WTC11 (cell line): ENCODE data around the gene ZBTB8A. TPM values are rescaled to one million over a fixed set of nuclear protein-coding genes. Genes with fewer than 3 reads are reported as not detected.
"Not testable (repeated sequence)": the region's sequence is repeated elsewhere in the genome, so short reads cannot be mapped to it uniquely, and the experiment has no call there.

Experiments
- ATAC-seq: fragments of 200-7000 bp; cut with Tn5 transposase; 2 replicates; pipeline ENCODE4 v1.10.0; 2021; ENCODE audit warnings: mild to moderate bottlenecking, moderate library complexity
- CTCF ChIA-PET: fragments of 300-600 bp; sonication (Branson Sonifier 250); formaldehyde crosslinking; loops from one replicate; lab custom pipeline; 2021; ENCODE audit warnings: antibody characterized with exemption; lab: Charles Lee
- POLR2A ChIA-PET: fragments of 350-600 bp; sonication (Branson Sonifier 250); formaldehyde crosslinking; loops from one replicate; lab custom pipeline; 2021; ENCODE audit warnings: antibody characterized with exemption; lab: Charles Lee
- DNase-seq: peaks from one replicate; pipeline ENCODE4 v3.0.0; 2021; ENCODE audit warnings: low spot score
- H3K27ac Mint-ChIP-seq: 2 replicates; pipeline ENCODE4 v1.8.0; 2021; ENCODE audit warnings: mixed read lengths
- H3K27me3 Mint-ChIP-seq: 2 replicates; pipeline ENCODE4 v1.8.0; 2021; ENCODE audit warnings: low read depth, mild to moderate bottlenecking, moderate library complexity, mixed read lengths
- H3K36me3 Mint-ChIP-seq: 2 replicates; pipeline ENCODE4 v1.8.0; 2021; ENCODE audit warnings: mixed read lengths
- H3K4me1 Mint-ChIP-seq: 2 replicates; pipeline ENCODE4 v1.8.0; 2022; ENCODE audit warnings: mixed read lengths
- H3K4me3 Mint-ChIP-seq: 2 replicates; pipeline ENCODE4 v1.8.0; 2021; ENCODE audit warnings: mild to moderate bottlenecking, moderate library complexity, mixed read lengths
- H3K9me3 Mint-ChIP-seq: 2 replicates; pipeline ENCODE4 v1.8.0; 2021; ENCODE audit warnings: mixed read lengths
- AFF4 ChIP-seq: sonication (generic); formaldehyde crosslinking; IDR thresholded peaks from 2 replicates; pipeline ENCODE4 v1.8.1; 2023; ENCODE audit warnings: mild to moderate bottlenecking, missing genetic modification reagents, borderline replicate concordance
- ATF1 ChIP-seq: sonication (generic); formaldehyde crosslinking; IDR thresholded peaks from 2 replicates; pipeline ENCODE4 v1.8.1; 2023; ENCODE audit warnings: mild to moderate bottlenecking, moderate library complexity, missing genetic modification reagents
- ATF3 ChIP-seq: sonication (generic); formaldehyde crosslinking; conservative IDR thresholded peaks from 2 replicates; pipeline ENCODE4 v1.8.1; 2022; ENCODE audit warnings: mild to moderate bottlenecking, missing genetic modification reagents
- EMX1 ChIP-seq: fragments of 250-450 bp; sonication (Bioruptor Pico); IDR thresholded peaks from 2 replicates; pipeline ENCODE4 v1.8.0; 2021; ENCODE audit warnings: mild to moderate bottlenecking
- GABPB1 ChIP-seq: sonication (generic); formaldehyde crosslinking; IDR thresholded peaks from 2 replicates; pipeline ENCODE4 v1.8.1; 2023; ENCODE audit warnings: mild to moderate bottlenecking, missing genetic modification reagents
- GRHL2 ChIP-seq: fragments of 250-450 bp; sonication (Bioruptor Pico); IDR thresholded peaks from 2 replicates; pipeline ENCODE4 v1.8.0; 2022; ENCODE audit warnings: mild to moderate bottlenecking, moderate library complexity; ENCODE audit not compliant: insufficient replicate concordance, severe bottlenecking
- HMGA2 ChIP-seq: fragments of 250-450 bp; sonication (Bioruptor Pico); IDR thresholded peaks from 2 replicates; pipeline ENCODE4 v1.4.0; 2021; ENCODE audit warnings: mild to moderate bottlenecking, moderate library complexity
- IRF2 ChIP-seq: sonication (generic); formaldehyde crosslinking; IDR thresholded peaks from 2 replicates; pipeline ENCODE4 v1.8.0; 2022; ENCODE audit warnings: low read depth, missing genetic modification reagents, borderline replicate concordance
- MXD4 ChIP-seq: fragments of 250-450 bp; sonication (Bioruptor Pico); IDR thresholded peaks from 2 replicates; pipeline ENCODE4 v1.8.0; 2021; ENCODE audit warnings: mild to moderate bottlenecking, moderate library complexity, borderline replicate concordance
- NFE2L1 ChIP-seq: sonication (generic); formaldehyde crosslinking; IDR thresholded peaks from 2 replicates; pipeline ENCODE4 v1.8.1; 2023; ENCODE audit warnings: missing genetic modification reagents
- NFYB ChIP-seq: sonication (generic); formaldehyde crosslinking; conservative IDR thresholded peaks from 2 replicates; pipeline ENCODE4 v1.8.0; 2022; ENCODE audit warnings: low read depth, missing genetic modification reagents
- NR1H2 ChIP-seq: sonication (generic); formaldehyde crosslinking; IDR thresholded peaks from 2 replicates; pipeline ENCODE4 v1.9.0; 2021; ENCODE audit warnings: mild to moderate bottlenecking, moderate library complexity, missing genetic modification reagents
- OVOL2 ChIP-seq: fragments of 250-450 bp; sonication (Bioruptor Pico); IDR thresholded peaks from 2 replicates; pipeline ENCODE4 v1.9.0; 2021; ENCODE audit warnings: mild to moderate bottlenecking, borderline replicate concordance
- PRDM15 ChIP-seq: sonication (generic); formaldehyde crosslinking; IDR thresholded peaks from 2 replicates; pipeline ENCODE4 v1.8.0; 2022; ENCODE audit warnings: missing genetic modification reagents
- RELA ChIP-seq: sonication (generic); formaldehyde crosslinking; IDR thresholded peaks from 2 replicates; pipeline ENCODE4 v1.8.1; 2022; ENCODE audit warnings: missing genetic modification reagents, mild to moderate bottlenecking, borderline replicate concordance
- ZNF121 ChIP-seq: sonication (generic); formaldehyde crosslinking; IDR thresholded peaks from 2 replicates; pipeline ENCODE4 v1.8.0; 2023; ENCODE audit warnings: missing genetic modification reagents
- ZNF138 ChIP-seq: sonication (generic); formaldehyde crosslinking; conservative IDR thresholded peaks from 2 replicates; pipeline ENCODE4 v1.8.1; 2022; ENCODE audit warnings: mild to moderate bottlenecking, moderate library complexity, missing genetic modification reagents
- ZNF232 ChIP-seq: sonication (generic); formaldehyde crosslinking; IDR thresholded peaks from 2 replicates; pipeline ENCODE4 v1.8.0; 2022; ENCODE audit warnings: mild to moderate bottlenecking, missing genetic modification reagents
- ZNF263 ChIP-seq: sonication (generic); formaldehyde crosslinking; IDR thresholded peaks from 2 replicates; pipeline ENCODE4 v1.8.1; 2022; ENCODE audit warnings: low read depth, mild to moderate bottlenecking, moderate library complexity, missing genetic modification reagents
- ZNF281 ChIP-seq: sonication (generic); formaldehyde crosslinking; IDR thresholded peaks from 2 replicates; pipeline ENCODE4 v1.8.0; 2023; ENCODE audit warnings: mild to moderate bottlenecking, missing genetic modification reagents
- ZNF396 ChIP-seq: fragments of 250-450 bp; sonication (Bioruptor Pico); IDR thresholded peaks from 2 replicates; pipeline ENCODE4 v1.8.0; 2021; ENCODE audit warnings: mild to moderate bottlenecking, moderate library complexity, borderline replicate concordance
- total RNA-seq: library from RNA; stranded (reverse); gene quantifications from 3 replicates; pipeline ENCODE4 v1.2.3, GENCODE V29; 2021

The ZBTB8A gene
- total RNA-seq, 1 experiment from 2014 or later: 7.7 TPM

GRCh38 chr1:32627596-32628162 lies 88.5 kb downstream of the ZBTB8A start:
- H3K36me3 Mint-ChIP-seq: peaks cover 21% of the 10 kb centered on the region
- H3K9me3 Mint-ChIP-seq: no peaks in the 10 kb centered on the region
- no peak overlapping the region for H3K4me3 Mint-ChIP-seq
- CTCF ChIA-PET: no interaction called here
- H3K4me1 Mint-ChIP-seq: peaks cover 7% of the 10 kb centered on the region
- ATAC-seq (no peak), DNase-seq (no peak)
- no peaks in the 10 kb centered on the region for H3K27me3 Mint-ChIP-seq
- TF ChIP-seq HMGA2 (CRISPR knock-in tag): no peak
- TF ChIP-seq NR1H2 (CRISPR knock-in tag): no peak
- TF ChIP-seq ZNF232 (CRISPR knock-in tag): no peak
- H3K27ac Mint-ChIP-seq: no peak overlapping the region
- POLR2A ChIA-PET: interaction anchor here (1.0 kb wide), 1 partner anchor 23 kb away, joined by 5 read pairs; the partner anchor contains the start of gene RBBP4

- Mint-ChIP-seq H3K36me3 (peaks cover 22% of the 10 kb centered on the region), H3K4me1 (peaks cover 25% of the 10 kb centered on the region)
- DNase-seq, POLR2A ChIA-PET, H3K9me3 Mint-ChIP-seq, H3K27me3 Mint-ChIP-seq, H3K4me3 Mint-ChIP-seq, H3K27ac Mint-ChIP-seq, ATAC-seq: not testable (repeated sequence)
- peak; percentile 78 for TF ChIP-seq ZNF121 (CRISPR knock-in tag)
- CTCF ChIA-PET: interaction anchor here (0.8 kb wide), 1 partner anchor 110 kb away, joined by 3 read pairs; no protein-coding TSS in a partner anchor
These were observed 90.9 kb downstream of the ZBTB8A start for GRCh38 chr1:32630173-32630572.

- CTCF ChIA-PET: no interaction called here
- DNase-seq: no peak
- Mint-ChIP-seq H3K4me1 (peaks cover 52% of the 10 kb centered on the region), H3K27ac (peak overlapping the region; percentile 74), H3K36me3 (peaks cover 12% of the 10 kb centered on the region; the same call in 1 of the 2 replicates), H3K4me3 (peak overlapping the region; percentile 28), H3K9me3 (no peaks in the 10 kb centered on the region), H3K27me3 (no peaks in the 10 kb centered on the region)
- TF ChIP-seq ATF1 (CRISPR knock-in tag) (no peak), NFE2L1 (CRISPR knock-in tag) (no peak), ZNF396 (CRISPR knock-in tag) (no peak), AFF4 (CRISPR knock-in tag) (no peak), IRF2 (CRISPR knock-in tag) (no peak), RELA (CRISPR knock-in tag) (no peak), NFYB (CRISPR knock-in tag) (no peak), GABPB1 (no peak), EMX1 (CRISPR knock-in tag) (no peak), ZNF121 (CRISPR knock-in tag) (no peak), ZNF138 (CRISPR knock-in tag) (no peak), ZNF263 (CRISPR knock-in tag) (no peak), OVOL2 (CRISPR knock-in tag) (no peak), ATF3 (no peak), GRHL2 (no peak), ZNF281 (CRISPR knock-in tag) (no peak), MXD4 (CRISPR knock-in tag) (no peak), PRDM15 (CRISPR knock-in tag) (no peak)
- POLR2A ChIA-PET: interaction anchor here (1.2 kb wide), 1 partner anchor 18 kb away, joined by 4 read pairs; the partner anchor contains the start of genes RBBP4 and ZBTB8OS
- no peak for ATAC-seq
These were observed 93.6 kb downstream of the ZBTB8A start for GRCh38 chr1:32632829-32633228.
